22Rv1 (cell line): ENCODE results near the gene IL17REL.

Experiments used
- H3K27ac ChIP-seq: fragments of 450-650 bp; 2 replicates; pipeline ENCODE4 v1.5.1; 2017
- CTCF ChIP-seq: fragments of 450-650 bp; IDR thresholded peaks from 2 replicates; pipeline ENCODE4 v1.5.1; 2017; ENCODE audit warnings: mild to moderate bottlenecking
- ZFX ChIP-seq: fragments of 450-650 bp; IDR thresholded peaks from 2 replicates; pipeline ENCODE4 v1.6.1; 2017; ENCODE audit warnings: antibody characterized with exemption, borderline replicate concordance

IL17REL gene

DNA sequence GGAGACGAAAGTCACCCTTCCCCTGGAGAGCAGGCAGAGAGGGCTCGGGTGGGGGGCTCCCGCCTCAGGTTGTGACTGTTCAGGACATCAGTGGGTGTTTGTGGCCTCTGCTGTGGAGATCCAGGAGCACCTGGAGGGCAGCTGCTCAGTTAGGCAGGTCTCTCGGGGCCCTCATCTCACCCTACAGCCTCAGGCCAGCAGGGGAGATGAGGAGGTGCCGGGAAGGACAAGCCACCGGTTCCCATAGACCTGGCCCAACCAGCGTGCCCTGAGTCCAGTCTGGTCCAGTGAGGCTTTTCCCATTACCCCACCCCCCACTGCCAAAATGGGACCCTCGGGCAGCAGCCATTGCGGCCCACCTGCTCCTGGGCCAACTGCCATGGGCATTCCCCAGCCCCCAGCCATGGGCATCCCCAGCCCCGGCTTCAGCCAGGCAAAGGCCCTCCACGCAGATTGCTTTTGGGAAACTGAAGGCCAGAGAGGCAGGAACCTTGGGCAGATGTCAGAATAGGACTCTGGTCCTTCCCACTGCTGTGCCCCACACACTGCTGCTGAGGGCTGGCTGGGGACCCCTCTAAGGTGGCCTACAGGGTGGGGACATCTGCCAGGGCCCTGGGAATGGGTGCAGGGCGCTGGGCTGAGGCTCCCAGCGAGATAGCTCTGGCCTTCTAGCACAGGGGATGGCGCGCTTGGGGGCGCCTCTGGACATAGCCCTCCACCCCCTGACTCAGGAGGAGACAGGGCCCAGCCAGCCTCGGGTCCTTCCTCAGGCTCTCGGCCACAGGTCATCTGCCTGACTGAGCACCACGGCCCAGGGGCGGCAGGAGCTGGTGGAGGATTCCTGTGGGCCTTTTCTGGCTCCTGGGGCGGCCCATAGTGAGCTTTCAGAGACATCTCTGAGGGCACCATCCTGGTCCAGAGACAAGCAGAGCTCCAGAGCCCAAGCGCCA, 47.2 kb downstream of the IL17REL start:
- peak overlapping the region; percentile 98 for H3K27ac ChIP-seq
- TF ChIP-seq CTCF (no peak), ZFX (no peak)

DNA sequence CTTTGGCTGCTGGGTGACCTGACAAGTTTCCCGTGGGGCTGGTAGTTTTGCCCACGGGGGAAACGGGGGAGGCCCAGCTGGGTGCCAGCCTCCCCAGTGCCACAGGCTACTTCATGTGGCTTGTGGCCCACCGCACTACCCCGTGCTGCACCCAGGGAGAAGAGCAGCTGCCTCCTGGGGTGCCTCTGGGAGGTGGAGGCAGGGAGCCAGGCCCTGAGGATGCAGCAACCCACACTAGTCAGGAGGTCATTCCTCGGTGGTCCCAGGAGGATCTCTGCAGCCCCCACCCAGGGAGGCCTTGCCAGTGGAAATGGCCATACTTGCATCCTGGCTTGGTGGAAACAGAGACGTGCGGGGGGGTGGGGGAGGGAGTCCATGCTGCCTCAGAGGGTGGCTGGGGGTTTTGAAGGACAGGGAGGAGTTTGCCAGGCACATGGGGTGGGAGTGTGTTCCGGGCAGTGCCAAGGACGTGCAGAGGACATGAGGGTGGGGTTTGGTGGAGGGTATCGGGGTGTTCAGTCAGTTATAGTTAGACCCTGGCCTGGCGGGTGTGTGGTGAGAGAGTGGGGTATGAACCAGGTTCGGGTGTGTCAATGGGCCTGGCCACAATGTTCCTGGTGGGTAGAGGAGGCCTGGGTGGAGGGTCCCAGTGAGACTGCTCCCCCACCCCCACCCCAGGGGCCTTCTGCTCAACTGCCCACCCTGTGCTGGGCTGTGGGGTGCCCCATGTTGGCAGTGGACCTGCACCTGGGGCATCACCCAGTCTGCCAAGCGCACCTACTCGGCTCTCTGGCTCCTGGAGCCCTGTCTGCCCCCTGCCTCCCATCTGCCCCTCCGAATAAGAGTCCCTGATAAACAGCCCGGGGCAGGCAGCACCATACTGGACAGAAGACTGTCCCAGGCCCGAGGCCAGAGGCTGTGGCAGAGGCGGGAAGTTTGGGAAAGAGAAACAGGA, 48.2 kb downstream of the IL17REL start:
- peak overlapping the region; percentile 98 for H3K27ac ChIP-seq
- no peak for TF ChIP-seq ZFX
- no peak for TF ChIP-seq CTCF

DNA sequence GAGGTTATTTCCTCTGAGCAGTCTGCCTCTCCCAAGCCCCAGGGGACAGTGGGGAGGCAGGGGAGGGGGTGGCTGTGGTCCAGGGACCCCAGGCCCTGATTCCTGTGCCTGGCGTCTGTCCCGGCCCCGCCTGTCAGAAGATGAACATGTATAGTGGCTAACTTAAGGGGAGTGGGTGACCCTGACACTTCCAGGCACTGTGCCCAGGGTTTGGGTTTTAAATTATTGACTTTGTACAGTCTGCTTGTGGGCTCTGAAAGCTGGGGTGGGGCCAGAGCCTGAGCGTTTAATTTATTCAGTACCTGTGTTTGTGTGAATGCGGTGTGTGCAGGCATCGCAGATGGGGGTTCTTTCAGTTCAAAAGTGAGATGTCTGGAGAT, 48.9 kb downstream of the IL17REL start:
- peak overlapping the region; percentile 98 for H3K27ac ChIP-seq
- TF ChIP-seq ZFX (no peak), CTCF (no peak)

DNA sequence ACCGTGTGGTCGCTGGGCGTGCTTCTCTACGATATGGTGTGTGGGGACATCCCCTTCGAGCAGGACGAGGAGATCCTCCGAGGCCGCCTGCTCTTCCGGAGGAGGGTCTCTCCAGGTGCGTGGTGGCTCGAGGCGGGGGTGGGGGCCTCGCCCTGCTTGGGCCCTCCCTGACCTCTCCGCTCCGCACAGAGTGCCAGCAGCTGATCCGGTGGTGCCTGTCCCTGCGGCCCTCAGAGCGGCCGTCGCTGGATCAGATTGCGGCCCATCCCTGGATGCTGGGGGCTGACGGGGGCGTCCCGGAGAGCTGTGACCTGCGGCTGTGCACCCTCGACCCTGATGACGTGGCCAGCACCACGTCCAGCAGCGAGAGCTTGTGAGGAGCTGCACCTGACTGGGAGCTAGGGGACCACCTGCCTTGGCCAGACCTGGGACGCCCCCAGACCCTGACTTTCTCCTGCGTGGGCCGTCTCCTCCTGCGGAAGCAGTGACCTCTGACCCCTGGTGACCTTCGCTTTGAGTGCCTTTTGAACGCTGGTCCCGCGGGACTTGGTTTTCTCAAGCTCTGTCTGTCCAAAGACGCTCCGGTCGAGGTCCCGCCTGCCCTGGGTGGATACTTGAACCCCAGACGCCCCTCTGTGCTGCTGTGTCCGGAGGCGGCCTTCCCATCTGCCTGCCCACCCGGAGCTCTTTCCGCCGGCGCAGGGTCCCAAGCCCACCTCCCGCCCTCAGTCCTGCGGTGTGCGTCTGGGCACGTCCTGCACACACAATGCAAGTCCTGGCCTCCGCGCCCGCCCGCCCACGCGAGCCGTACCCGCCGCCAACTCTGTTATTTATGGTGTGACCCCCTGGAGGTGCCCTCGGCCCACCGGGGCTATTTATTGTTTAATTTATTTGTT, 49.6 kb downstream of the IL17REL start:
- H3K27ac ChIP-seq = peak overlapping the region; percentile 98

DNA sequence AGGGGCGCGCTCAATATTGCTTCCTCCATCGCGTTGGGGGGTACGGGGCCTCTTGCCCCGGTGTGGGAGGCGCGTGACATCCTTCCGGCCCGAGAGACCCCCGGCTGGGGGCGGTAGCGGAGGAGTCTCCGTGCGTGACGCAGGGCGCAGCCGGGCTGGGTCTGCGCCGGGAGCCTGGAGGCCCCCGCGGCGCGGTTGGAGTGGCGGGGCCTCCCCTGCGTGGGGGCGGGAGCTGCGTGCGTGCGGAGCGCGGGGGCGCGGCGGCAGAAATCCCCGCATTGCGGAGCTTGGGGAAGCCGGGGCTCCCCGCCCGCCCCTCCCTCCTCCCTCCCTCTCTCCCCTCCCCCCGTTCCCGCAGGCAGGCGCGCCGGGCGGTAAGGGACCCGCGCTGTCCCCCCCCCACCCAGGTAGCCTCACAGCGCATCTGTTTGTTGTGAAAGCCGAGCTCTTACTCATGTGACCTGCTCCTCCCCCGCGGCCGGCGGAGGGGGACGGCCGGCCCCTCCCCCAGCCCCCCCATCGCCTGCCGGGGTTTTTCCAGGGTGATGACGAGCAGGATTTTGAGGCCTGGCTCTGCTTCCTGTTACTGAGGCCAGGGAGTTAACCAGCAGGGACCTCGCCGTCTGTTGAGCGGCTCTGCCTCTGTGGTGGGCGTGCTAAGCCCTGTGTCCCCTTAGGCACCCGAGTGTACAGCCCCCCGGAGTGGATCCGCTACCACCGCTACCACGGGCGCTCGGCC, 50.4 kb downstream of the IL17REL start:
- TF ChIP-seq ZFX = no peak
- no peak for TF ChIP-seq CTCF
- H3K27ac ChIP-seq = peak overlapping the region; percentile 98

More for the DNA sequence above, 49.6 kb downstream of the IL17REL start:
- TF ChIP-seq ZFX = no peak
- TF ChIP-seq CTCF = no peak

GRCh38 chr22:49961601-49962011, 51.0 kb downstream of the IL17REL start:
- TF ChIP-seq CTCF (no peak), ZFX (no peak)
- peak overlapping the region; percentile 98 for H3K27ac ChIP-seq
